T-helper 1 cell treated with Interleukin-12 subunit alpha and Interleukin-12 subunit beta and Interleukin-4 antibody, amounts not matched to agents 30 ng/mL and 1 ng/mL, for 36 hours (primary cell): ENCODE results near the gene KAT2A. TPM values are rescaled to one million over a fixed set of nuclear protein-coding genes. Genes with fewer than 3 reads are reported as not detected.

Experiments used
- intact Hi-C: fragments of 100-400 bp; cut with micrococcal nuclease; formaldehyde crosslinking; loops from one replicate; pipeline ENCODE4 v1.15.1; 2024
- total RNA-seq: library from RNA; stranded (reverse); gene quantifications from 2 replicates; pipeline ENCODE4 v1.2.3, GENCODE V29; 2022

The KAT2A gene
- total RNA-seq, 1 donor from 2014 or later = 38.9 TPM

DNA sequence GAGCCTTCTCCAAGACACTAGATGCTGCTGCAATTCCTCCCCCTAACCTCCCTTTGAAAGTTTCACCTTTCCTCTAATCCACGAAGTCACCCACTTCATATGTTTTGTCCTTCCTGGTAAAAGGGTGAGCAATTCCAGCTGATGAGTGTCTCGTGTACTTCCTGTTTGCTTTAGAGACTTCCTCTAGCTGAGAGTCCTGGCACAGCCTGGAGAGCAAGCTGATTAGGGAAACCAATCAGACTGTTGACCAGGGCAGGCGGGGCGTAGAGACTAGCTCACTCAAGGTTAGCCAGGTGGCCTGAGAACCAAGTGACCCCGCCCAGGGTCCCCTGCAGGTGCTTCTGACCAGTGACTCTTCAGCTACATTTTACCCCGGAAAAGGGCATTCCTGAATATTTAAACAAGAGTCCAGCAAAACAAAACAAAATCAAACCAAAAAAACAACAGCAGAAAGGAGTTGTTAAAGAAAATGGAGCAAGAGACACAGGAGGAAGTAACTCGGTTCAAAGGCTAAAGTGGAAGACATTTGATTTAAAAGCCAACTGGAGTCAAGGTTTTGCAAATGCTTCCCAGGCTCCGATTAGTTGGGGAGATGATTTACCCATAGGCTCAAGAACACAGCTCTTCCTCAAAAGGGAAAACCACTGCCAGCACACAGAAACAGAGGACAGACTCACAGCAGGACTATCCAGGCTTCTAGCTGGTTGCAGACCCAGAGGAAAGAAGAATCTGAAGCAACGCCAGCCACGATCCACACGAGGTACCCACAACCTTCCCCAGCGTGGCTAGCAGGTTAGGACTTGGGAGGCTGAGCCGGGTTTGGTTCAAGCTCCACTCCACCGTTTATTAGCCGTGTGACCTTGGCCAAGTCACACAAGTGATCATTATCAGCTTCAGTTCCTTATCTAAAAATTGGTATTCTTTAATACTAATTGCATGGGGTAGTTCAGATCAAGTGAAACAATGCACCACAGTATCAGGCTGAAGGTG is 14.8 kb upstream of the KAT2A start:
- intact Hi-C loops = no loop called here

DNA sequence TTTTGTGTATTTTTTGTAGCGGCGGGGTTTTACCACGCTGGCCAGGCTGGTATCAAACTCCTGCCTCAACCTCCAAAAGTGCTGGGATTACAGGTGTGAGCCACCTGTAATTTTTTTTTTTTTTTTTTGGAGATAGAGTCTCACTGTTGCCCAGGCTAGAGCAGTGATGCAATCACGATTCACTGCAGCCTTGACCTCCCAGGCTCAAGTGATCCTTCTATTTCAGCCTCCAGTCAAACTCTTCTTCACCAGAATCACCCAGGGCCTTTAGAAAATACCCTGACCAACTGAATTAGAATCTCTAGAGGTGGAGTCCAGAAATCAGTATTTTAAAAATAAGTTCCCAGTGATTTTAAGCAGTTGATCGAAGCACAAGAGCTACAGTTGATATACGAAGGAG is 14.0 kb upstream of the KAT2A start:
- intact Hi-C loops = no loop called here

DNA sequence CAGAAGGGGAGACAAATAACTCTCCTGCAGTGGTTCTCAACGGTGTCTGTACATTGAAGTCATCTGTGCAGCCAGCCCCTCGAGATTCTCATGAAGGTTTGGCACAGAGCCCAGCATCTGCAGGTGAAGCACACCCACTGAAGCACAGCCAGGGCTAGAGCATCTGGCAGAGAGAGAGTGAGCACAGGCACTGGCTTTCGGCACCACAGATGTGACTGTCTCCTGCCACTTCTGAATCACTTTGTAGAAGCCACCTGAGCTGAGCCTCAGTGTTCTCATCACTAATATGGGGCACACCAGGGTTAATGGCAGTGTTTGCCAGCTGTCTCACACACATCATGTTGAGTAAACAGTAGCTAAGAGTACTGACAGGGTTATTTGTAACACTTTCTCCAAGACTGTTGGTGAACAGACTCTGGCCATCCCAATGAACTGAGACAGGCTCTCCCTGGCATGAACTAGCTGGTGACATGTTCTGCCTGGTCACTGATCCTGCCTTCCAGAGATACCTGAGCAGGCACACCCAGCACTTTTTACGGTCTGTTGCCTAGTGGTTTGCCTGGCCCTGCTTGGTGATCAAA is 12.4 kb upstream of the KAT2A start:
- intact Hi-C loops = no loop called here

DNA sequence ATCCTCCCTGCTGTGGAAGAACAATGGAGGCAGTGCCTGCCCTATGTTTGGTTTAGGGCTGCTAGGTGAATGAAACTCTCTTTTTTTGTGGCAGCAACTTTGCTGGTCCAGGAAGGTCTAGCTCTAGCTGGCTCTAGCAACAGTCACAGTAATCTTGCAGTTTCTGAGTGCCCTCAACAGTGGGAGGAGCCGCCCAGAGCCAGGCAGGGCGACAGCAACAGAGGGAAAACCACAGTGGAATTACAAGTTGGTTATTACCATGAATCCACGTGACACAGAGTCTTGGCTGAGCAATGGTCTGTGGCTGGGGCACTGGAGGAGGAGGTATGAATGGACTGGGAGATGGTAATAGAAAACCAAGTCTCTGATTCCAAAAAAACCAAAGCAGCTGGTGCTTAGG is 11.8 kb upstream of the KAT2A start:
- intact Hi-C loops = no loop called here

DNA sequence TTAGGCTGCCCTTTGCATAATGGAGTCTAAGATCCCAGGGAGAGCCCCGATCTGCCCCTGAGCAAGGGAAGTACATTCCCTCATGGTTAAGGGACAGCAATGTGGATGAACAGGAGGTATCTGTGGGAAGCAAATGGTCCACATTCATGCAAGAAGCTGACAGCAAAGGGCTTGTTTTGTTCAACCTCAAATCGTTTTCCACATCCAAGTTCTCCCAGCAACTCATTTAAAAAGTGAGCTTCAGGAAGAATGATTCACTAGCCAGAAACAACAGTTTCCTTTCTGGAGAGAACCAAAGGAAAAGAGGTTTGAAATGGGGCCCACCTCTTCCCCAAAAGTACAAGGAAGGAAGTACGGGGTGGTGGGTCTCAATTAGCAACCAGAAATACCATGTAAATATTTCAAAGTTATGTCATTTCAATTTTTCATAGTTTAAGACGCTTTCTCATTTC is 10.8 kb upstream of the KAT2A start:
- intact Hi-C loops = no loop called here

DNA sequence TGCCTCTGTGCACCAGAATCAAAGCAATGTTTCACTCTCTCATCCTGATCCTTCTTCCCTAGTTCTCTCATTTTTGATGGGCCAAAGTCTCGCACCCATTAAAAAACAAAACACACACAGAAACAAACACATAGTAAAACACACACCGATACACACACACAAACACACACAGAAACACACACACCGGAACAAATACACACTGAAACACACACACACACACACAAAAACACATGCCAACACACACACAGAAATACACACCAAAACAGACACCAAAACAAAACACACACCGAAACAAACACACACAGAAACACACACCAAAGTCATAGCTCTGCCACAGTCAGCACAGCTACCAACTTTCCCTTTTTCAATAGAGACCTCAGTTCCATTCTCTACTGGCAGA is 10.1 kb upstream of the KAT2A start:
- intact Hi-C loops = no loop called here

DNA sequence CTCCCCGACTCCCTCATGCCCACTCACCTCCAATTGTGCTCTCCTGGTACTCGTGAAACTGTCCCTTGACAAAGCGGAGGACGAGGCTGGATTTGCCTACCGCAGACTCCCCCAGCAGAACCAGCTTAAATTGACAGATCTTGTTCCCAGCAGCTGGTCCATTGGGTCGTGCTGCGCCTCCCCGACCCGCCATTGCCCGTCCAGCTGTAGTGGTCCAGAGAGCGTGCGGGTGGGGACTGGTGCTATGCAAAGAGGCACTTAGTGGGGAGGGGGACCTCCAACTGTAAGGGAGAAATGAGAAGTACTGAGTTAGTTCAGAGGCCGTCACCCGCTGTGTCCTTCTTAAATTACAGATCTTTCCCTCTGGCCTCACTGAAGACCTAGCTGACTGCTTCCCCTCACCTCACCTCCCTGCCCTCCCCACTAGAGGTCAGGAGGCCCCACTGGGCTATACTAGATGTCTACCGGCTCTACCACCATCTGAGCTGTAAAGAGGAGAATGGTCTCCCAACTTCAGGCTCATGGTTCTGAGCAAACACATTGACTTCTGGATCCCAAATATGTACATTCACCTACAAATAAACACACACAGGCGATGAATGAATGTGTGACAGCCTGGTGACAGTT is 9.3 kb upstream of the KAT2A start:
- intact Hi-C loops = no loop called here

DNA sequence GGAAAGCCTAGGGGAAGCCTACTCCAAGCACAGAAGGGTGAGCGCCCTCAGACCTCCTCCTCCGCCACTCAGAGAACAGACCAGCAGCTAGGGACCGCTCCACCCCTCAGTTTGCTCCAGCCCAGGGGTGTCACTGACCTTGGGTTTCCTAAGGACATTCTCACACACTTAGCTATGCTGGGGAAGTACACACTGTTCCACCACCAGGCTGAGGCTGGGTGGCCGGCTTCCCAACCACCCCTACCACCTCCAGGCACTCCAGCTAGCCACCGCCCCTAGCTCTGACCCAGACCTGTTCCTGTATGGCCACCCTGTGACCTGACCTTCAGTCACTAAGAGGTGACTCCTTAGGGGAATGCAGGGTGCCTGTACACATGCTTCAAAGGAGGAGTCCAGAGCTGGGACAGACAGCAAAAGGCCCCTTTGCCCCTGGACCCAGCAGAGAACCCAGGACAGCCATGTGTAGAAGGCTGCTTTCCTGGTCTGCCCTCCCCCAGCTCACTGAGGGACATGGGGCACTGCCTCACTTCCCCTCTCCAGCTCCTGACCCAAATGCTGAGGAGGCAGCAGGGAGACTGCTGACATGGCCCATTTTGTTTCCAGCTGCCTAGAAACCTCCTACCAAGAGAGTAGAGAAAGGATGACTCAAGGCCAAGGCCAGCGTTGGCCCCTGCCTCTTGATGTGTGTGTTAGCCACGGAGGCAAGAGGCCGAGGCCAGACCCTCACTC is 8.1 kb upstream of the KAT2A start:
- intact Hi-C loops = no loop called here

DNA sequence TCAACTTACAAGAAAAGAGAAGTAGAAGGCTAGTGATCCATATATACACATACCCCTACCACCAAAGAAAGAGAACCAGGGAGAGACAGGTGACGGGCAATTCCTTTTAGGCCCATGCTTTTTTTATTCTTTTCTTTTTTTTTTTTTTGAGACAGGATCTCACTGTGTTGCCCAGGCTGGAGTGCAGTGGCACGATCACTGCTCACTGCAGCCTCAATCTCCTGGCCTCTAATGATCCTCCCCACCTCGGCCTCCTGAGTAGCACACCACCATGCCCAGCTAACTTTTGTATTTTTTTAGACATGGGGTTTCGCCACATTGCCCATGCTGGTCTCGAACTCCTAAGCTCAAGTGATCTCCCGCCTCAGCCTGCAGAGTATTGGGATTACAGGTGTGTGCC is 6.2 kb upstream of the KAT2A start:
- intact Hi-C loops = no loop called here

DNA sequence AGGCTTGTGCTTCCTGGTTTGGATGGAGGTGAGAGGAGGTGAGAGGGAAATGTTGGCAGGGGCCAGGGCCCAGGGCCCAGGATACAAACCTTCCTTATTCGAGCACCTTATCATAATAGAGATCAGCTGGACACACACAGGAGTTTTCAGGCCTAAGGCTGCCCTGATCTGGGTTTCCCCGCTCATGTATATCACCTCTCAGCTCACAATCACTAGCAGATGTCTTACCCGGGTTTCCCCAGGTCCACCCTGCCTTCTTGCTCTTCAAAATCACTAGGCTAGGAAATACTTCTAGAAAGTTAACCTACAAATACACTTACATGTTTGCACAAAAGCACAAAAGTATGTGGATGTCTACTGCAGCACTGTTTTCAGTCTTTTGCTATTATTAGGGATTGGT is 5.7 kb upstream of the KAT2A start:
- intact Hi-C loops = no loop called here

DNA sequence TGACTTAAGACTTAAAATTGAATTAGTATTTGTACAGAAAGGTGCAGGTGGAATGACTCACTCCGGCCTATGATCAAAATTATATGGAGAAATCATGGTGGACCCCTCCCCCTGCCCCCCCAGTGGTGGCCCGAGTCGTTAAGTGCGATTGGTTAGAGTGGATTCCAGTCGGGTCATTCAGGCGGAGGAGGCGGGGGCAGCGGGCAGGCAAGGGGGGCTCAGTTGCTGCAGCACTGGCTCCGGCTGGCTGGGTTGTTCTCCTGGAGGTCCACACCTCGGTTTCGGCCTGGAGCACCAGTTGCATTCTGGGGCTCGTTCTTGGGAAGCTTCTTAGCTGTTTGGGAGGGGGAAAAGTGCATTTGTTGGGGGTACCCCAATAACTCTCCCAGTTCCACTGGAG is 4.4 kb upstream of the KAT2A start:
- intact Hi-C loops = no loop called here

DNA sequence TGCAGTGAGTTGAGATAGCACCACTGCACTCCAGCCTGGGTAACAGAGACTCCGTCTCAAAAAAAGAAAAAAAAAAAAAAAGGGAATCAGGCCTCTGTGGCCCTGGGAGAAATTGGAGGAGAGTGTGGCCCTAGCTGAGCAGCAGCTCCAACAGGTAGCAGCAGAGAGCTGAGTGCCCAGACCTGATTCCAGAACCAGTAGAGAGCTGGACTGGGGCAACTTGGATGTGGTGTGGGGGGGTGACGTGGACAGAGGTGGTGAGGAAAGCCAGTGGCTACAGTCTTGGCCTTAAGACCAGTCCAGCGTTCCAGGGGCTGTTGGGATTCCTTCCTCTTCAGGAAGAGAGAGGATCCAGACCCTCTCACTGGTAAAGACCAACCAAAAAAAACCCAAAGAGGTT is 3.1 kb upstream of the KAT2A start:
- intact Hi-C loops = no loop called here

DNA sequence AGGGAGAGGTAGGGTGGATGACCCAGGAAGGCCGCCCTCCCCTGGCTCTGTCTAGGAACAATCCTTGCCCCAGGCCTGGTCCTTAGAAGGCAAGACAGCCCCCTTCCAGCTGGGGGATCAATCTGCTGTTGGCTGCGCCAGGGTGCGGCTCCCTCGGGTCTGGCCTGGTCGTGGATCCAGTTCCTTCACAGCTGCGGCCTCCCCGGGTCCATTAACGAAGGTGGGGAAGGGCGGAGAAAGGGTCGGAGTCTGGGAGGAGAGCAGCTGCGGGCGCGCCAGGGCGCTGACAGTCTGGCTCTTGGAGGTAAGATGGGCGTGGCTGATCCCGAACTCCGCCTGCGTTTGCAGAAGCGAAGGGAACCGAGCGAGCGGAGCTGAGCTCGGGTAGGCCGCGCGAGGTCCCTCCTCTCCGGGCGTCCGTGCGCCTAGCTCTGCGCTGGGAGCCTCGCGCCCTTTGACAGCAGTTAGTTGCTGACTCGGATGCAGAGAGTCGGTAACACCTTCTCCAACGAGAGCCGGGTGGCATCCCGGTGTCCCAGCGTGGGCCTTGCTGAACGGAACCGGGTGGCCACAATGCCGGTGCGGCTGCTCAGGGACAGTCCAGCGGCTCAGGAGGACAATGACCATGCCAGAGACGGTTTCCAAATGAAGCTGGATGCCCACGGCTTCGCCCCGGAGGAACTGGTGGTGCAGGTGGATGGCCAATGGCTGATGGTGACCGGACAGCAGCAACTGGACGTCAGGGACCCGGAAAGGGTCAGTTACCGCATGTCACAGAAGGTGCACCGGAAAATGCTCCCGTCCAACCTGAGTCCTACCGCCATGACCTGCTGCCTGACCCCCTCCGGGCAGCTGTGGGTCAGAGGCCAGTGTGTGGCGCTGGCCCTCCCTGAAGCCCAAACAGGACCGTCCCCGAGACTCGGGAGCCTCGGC is 1.5 kb upstream of the KAT2A start, which contains the start of gene HSPB9:
Gene HSPB9 (plus strand): TSS at position 434 of the 933 bp plus-strand sequence. CDS start 47 bp downstream, at position 481.
- intact Hi-C loops = no loop called here

DNA sequence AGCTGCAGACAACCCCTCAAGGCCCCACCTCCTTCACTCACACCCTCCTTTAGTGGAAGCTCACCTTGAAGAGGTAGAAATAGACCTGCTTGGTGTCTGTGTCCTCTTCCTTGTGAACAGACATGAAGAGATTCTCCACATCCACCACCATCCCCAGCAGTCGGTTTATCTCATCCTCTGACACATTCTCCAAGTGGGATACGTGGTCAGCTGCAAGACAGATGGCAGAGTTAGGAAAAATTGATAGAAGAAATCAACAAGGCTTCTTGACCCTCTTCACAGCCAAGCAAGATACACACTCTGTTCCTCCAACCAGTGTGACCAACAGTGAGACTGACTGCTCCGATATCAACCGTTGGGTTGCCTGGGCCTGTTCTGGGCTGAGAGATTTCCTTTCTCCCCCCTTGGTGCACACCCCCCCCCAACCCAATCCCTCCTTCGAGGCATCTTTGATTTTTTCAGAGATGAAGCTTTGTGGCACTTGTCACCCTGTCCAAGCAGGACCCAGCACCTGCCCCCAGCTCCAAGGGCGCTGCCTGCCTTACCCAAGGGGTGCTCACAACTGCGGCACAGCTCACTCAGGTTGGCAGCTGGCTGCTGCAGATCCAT is 902 bp downstream of the KAT2A start:
- intact Hi-C loops = no loop called here

DNA sequence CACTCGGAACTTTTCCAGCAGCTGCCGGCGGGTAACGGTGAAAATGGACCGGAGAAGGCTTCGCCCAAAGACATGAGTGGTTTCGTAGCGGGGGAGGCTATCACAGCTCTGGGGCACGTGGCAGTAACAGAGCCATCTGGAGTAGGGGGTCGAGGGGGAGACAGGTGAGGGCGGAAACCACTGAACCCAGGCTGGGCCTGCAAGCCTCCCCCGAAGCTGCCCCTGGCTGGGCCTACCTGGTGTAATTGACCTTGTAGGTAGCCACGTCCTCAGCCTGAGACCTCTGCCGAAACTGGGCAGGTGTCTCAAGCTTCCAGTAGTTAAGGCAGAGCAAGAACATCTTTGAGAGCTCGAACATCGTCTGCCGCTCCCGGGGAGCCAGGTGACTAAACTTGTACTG is 1.9 kb downstream of the KAT2A start:
- intact Hi-C loops = no loop called here

DNA sequence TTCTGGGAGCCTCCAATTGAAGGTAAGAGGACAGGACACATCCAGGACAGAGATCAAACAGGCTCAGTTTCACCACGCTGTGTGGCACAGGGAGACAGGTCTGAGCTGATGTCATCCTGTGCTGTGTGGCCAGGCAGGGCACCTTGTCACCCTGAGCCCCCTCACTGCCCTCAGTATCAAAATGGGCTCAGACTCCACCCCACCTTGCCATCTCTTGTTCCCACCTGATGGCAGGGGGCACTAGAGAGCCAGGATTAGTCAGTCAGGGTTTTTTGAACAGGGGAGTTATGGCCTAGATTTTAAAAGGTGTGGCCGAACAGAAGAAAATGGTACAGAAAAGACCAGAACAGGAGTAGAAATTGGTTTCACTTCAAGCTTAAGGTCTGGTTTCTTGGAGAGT is 2.6 kb downstream of the KAT2A start:
- intact Hi-C loops = no loop called here

DNA sequence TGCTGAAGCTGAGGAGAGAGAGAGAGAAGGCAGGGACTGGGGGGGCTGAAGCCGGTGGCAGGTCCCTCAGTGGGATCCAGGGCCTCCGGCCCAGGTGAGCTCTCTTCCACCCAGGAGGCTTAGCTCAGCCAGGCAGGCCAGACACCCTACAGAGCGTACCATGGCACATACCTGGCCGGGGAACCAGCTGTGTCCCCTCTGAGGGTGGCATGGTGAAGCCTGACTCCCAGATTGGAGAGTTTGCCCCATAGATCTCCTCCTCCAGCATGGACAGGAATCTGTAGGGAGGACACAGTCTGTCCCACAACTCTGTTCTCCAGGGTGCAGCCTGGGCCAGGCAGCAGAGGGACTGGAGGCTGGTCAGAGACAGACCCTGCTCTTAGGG is 3.0 kb downstream of the KAT2A start:
- intact Hi-C loops = no loop called here

DNA sequence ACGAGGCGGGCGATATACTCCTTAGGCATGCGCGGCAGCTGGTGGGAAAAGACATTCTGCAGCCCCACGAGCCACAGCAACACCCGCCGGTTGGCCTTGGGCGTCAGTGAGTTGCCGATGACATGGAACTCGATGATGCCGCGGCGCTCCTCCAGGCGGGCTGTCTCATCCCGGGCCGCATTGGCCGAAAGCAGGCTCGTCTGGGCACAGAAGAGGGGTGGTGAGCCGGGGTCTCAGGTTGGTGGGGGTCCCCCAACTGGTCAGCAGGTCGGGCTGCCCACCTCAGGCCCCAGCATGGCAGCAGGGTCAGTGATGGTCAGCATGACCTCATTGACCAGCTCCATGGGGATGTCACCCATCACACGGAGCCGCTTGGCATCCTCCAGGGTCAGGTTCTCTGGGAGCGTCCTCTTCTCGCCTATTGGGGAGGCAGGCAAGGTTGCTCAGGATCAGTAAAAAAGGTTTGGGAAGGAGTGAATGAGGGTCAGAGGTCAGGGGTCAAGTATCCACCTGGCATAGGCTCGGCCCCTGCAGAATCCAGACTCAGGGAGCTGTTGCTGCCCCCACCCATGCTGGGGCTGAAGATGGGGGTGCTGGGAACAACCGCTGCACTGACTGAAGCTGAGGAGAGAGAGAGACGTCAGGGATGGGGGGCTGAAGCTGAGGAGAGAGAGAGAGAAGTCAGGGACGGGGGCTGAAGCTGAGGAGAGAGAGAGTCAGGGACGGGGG is 3.6 kb downstream of the KAT2A start:
- intact Hi-C loops = no loop called here

DNA sequence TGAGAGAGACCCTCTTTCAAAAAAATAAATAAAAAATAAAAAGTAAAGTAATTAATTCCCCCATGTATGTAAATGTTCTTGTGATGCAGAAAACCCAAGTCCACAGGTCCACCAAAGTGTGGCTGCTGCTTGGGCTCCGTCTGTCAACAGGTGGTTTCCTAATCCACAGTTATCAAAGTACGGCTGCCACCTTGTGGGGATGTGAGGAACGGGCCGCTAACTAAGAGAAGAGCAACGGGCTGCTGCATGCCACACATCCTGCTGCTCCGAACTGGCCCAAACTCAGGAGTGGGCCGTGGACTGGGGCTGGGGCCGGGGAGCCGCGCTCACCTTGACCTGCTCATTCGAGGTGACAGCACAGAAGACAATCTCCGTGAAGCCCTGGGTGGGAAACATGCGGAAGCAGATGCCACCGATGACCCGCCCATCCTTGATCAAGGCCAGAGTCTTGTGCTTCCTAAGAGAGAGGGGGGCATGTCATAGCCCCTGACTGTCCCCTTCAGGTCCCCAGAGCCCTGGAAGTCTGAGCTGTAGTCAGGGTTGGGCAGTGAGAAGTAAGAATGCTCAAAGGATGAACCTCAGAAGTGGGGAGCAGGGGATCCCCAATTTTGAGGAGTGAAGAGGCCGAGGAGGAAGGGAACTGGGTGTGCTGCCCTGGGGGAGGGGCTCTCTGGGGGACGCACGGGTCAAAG is 4.3 kb downstream of the KAT2A start:
- intact Hi-C loops = loop anchor here (1.0 kb wide), 5 partner anchors 50 to 379 kb away; partner anchors contain the start of gene NKIRAS2
